SHP77 treated with DMSO at 0.1 percent for 48 hours (cell line): ENCODE measurements around the gene PRSS53.
"Not testable (repeated sequence)": the region's sequence is repeated elsewhere in the genome, so short reads cannot be mapped to it uniquely, and the experiment has no call there.

Experiments
- DNase-seq: peaks from one replicate; lab custom pipeline; 2025; lab: John Stamatoyannopoulos, UW

PRSS53 gene

DNA sequence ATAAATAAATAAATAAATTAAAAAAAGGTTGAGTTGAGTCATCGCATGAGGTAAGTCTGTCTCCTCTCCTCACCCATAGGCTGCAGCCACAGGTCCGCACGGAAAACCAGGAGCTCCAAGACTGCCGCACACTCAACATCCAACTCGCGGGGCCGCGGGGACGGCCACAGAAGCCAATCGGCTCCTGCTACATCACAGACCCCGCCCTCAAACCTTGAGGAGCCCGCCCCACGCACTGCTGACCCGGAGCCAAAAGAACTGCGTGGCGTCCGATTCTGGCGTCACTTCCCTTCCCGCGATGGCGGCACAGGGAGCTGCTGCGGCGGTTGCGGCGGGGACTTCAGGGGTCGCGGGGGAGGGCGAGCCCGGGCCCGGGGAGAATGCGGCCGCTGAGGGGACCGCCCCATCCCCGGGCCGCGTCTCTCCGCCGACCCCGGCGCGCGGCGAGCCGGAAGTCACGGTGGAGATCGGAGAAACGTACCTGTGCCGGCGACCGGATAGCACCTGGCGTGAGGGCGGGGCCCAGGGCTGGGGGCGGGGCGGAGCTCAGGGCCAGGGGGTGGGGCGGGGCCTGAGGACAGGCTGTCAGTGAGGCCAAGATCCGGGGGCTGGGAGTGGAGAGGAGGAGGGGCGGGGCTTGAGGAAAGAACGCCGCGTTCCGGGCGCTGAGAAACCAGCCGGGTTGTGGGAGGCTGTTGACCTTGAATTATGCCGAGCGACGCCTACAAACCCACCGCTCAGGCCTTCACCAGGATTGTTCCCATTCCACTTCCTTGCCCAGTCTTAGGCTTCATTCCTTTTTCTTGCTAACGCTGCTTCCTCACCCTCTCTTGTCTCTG lies 28.9 kb upstream of the PRSS53 start, which contains the start of gene KAT8:
Gene KAT8 (plus strand): TSS at position 281 of the 839 bp plus-strand sequence. CDS start 18 bp downstream, at position 299.
- peak; percentile 94 for DNase-seq

DNA sequence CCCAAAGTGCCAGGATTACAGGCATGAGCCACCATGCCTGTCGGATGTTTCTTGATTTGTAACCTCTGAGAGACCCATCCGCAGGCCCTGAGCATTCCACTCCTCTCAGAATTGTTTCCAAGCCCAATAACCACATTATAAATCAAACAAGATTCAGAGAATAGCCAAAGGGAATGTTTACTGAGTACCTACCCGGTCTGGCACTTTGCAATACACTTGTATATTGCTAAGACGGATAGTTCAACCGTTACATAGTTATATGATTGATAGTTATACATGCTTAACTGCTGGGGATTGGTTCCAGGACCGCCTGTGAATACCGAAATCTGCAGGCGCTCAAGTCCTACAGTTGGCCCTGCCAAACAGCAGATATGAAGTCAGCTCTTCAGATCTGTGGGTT lies 25.7 kb upstream of the PRSS53 start:
- no peak for DNase-seq

DNA sequence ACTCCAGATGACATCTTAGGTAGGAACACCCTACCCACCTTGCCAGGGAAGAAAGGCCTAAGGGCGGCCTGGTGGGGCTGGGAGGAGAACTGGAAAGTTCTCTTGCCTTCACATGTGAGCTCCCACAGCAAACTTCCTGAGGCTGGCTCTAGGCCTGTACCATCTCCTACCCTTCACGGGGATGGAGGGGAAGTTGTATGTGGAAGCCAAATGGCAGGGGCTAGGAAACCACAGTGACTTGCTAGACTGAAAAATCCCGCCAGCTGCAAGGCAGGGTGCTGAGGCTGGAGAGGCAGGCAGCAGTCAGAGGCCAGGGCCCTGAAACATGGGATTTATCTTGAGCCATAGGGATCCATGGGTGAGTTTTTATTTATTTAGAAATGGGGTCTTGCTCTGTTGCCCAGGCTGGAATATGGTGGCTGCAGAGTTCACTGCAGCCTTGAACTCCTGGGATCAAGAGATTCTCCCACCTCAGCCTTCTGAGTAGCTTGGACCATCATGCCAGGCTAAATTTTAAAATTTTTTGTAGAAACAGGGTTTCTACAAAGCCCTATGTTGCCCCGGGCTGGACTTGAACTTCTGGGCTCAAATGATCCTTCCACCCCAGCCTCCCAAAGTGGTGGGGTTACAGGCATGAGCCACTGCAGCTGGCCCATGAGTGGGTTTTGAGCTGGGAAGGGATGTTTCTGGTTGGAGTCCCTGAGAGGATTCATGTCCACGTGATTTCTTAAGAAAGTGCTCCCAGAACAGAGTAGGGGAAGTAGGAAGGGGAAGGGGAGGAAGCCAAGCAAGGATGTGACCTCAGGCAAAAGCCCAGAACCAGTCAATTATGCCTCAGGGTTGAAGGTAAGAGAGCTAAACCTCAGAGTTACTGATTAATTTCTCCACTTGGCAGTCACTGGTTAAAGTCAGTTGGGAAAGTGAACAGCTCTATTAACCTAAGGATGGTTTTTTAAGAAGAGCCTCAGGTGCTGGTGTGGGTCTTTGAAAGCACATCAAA lies 24.7 kb upstream of the PRSS53 start:
- no peak for DNase-seq

DNA sequence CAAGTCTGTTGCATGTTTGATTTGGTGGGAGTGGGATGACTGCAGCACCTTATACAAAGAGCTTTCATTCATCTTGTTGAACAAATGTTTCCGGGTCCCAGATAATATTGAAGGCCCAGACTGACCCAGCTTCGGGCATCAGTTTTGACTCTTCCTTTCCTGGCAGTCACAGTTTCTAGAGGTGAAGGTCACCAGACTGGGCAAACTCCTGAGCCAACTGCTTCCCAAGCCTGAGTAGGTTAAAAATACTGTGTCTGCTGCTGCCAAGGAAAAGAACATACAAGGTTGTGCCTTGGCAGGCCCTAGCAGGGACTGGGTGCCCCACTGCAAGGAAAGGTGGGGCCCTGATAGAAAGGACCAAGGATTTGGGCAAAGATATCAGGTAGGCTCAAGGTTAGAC lies 24.0 kb upstream of the PRSS53 start:
- DNase-seq, result no peak

DNA sequence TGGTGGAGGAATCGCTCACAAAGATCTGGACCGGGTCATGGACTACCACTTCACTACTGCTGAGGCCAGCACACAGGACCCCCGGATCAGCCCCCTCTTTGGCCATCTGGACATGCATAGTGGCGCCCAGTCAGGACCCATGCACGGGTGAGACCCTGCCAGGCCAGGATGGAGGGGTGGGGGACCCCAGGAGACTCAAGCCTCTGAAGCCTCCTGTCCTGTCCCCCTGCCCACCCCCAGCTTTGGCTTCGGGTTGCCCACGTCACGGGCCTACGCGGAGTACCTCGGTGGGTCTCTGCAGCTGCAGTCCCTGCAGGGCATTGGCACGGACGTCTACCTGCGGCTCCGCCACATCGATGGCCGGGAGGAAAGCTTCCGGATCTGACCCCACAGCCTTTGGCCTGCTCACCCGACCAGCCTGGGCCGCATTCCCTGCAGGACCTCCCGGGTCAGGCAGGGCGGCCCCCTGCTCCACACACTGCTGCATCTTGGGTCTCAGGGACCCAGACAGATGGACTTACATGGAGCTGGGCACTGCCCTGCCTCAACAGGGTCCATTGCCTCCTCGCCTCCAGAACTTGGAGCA lies 23.2 kb upstream of the PRSS53 start:
- no peak for DNase-seq

DNA sequence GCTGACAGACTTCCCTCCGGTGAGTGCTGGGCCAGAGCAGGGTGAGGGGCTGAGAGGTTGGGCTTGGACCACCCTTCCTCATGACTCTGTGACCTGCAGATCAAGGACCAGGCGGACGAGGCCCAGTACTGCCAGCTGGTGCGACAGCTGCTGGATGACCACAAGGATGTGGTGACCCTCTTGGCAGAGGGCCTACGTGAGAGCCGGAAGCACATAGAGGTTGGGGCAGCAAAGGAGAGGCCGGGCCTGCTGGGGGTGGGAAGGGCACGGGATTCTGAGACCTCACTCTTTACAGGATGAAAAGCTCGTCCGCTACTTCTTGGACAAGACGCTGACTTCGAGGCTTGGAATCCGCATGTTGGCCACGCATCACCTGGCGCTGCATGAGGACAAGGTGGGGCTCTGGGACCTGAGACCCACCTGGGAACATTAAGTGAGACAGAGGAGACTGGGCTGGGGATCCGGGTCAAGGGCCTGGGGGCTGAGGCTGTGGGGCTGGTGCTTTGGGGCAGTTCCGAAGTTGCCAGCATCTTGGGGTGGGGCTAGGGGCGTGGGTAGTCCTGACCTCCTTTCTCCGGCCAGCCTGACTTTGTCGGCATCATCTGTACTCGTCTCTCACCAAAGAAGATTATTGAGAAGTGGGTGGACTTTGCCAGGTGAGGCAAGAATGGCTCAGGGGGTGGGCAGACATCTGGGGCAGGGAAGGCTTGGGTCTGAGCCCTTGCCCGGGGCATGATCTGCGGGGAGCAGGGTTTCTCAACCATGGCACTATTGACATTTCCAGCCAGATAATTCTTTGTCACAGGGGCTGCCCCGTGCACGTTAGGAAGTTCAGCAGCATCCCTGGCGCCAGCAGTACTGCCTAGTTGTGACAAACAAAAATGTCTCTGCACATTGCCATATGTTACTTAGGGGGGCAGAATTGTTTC lies 21.6 kb upstream of the PRSS53 start:
- DNase-seq, result no peak

DNA sequence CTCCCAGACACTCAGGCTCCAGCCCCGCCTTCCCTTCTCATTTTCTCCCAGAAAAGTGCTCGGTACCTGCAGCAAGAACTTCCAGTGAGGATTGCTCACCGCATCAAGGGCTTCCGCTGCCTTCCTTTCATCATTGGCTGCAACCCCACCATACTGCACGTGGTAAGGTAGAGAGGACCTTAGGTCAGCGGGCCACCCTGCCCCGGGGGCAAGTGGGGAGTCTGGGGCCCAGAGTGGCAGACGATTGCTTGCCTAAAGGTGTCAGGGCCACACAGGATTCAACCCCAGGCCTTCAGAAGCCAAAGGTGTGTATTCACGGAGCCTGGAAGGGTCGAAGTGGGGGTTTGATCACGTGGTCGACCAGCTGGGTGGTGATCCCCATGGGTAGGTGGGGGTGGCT lies 20.9 kb upstream of the PRSS53 start:
- no peak for DNase-seq

DNA sequence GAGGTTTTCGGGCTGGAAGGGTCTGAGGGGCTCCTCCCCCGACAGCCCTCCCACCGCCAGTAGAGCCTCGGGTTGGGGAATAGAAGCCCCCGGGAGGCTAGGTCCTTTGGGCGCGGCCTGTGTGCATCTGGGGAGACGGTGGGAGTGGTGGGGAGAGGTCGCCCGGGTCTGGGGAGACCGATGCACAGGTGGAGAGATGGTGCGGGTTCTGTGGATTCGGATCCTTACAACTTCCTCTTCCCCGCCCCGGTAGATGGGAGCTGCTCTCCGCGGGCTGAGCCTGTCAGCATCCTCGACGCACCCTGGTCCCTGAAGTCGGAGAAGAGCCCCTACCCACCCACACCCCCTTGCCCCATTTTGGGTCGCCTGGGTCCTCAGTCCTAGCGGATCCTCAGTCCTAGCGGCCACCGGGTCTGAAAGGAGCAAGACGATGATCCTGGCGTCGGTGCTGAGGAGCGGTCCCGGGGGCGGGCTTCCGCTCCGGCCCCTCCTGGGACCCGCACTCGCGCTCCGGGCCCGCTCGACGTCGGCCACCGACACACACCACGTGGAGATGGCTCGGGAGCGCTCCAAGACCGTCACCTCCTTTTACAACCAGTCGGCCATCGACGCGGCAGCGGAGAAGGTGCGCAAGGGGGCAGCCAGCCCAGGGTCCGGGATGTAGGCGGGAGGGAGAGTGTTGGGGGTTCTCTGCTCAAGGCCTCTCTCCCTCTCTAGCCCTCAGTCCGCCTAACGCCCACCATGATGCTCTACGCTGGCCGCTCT lies 20.2 kb upstream of the PRSS53 start:
- no peak for DNase-seq

DNA sequence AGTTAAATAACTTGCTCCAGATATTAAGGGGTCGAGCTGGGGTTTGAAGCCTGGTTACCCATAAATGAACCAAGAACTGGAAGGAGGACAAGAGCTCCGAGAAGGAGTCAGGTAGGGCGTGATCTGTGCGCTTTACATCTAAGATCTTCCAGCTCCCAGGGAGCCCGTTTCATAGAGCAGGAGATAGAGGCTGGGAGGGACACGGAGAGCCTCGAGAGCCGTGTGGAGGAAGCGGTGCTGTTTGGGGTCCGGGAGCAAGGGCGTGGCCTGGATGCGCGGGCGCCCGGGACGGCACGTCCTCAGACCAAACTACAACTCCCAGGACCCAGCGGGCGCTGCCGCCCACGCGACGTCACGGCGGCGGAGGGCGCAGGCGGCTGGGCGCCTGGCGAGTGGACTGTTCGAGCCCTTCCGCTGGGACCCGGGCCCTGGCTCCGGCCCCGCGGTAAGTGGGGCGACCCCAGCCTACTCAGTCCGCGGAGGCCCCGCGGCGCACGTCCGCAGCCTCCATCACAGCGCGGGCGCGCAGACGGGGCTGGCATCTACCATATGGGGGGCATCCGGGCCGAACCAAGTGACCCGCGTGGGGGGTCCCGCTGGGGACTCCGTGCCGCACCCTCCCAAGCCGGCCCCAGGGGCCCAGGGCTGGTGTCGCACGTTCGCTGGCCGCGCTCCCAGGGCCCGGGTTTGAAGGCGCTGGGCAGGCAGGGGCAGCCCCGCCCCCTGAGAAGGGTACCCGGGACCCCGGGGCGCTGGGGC lies 19.5 kb upstream of the PRSS53 start, which contains the start of gene BCKDK:
Gene BCKDK (plus strand): TSS at position 352 of the 759 bp plus-strand sequence. CDS start 838 bp downstream, outside the sequence.
- DNase-seq, result peak; percentile 45

DNA sequence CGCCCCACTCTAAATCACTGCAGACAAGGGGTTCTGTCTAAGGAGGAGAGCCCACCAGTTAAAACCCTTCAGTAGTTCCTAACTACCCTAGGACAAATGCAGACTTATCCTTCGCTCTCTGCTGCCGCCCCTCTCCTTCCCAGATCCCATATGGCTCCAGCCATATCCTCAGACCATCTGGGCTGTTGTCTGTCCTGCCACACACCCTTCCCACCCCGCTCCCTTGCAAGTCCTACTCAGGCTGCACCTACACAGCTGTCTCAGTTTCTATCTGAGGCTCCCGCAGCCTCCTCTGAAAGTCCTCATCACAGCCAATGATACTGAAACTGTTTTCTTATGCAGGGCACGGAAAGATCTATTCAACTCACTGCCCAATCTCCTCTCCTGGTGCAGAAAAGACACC lies 18.7 kb upstream of the PRSS53 start:
- no peak for DNase-seq

DNA sequence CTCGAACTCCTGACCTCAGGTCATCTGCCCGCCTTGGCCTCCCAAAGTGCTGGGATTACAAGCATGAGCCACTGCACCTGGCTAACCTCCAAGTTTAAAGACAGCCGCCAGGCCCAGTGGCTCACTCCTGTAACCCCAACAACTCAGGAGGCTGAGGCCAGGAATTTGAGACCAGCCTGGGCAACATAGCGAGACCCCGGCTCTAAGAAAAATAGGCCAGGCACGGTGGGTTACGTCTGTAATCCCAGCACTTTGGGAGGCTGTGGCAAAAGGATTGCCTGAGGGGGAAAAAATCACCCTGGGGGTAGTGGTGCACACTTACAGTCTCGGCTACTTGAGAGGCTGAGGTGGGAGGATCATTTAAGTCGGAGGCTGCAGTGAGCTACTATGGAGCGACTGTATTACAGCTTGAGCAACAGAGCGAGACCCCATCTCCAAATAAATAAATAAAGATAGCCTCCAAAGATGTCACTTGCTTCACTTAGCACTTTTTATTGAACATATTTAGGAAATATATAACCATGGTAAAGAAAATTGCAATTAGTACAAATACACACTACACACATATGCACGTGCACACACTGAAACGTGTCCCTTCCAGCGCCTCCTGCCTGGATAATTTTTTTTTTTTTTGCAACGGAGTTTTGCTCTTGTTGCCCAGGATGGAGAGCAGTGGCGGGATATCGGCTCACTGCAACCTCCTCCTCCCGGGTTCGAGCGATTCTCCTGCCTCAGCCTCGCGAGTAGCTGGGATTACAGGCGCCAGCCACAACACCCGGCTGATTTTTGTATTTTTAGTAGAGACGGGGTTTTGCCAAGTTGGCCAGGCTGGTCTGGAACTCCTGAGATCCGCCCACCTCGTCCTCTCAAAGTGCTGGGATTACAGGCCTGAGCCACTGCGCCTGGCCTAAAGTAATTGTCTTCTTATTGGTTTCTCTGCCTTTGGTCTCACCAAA lies 18.0 kb upstream of the PRSS53 start:
- DNase-seq, result no peak

DNA sequence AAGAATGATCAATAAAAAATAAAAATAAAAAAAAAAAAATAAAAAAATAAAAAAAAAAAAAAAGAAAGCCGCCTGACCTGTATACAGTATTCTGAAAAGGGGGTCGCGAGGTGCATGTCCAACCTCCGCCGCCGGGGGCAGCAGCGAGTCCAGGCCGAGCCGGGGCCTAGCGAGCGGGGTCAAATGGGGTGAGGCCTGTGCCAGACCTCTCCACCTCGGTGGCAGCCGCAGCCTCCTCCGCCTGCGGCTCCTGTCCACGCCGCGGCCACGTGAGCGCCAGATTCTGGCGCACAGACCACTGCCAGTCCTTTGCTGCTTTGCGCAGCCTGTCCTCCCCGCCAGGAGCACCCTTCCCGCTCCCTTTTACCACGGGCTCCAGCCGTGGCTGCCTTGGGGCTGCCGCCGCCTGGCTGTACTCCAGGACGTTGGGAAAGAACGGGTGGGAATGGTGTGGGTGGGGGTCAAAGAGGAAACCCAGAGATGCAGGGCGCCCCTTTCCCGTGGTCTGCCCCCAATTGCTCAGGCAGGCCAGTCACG lies 17.0 kb upstream of the PRSS53 start:
- DNase-seq, result peak; percentile 62

DNA sequence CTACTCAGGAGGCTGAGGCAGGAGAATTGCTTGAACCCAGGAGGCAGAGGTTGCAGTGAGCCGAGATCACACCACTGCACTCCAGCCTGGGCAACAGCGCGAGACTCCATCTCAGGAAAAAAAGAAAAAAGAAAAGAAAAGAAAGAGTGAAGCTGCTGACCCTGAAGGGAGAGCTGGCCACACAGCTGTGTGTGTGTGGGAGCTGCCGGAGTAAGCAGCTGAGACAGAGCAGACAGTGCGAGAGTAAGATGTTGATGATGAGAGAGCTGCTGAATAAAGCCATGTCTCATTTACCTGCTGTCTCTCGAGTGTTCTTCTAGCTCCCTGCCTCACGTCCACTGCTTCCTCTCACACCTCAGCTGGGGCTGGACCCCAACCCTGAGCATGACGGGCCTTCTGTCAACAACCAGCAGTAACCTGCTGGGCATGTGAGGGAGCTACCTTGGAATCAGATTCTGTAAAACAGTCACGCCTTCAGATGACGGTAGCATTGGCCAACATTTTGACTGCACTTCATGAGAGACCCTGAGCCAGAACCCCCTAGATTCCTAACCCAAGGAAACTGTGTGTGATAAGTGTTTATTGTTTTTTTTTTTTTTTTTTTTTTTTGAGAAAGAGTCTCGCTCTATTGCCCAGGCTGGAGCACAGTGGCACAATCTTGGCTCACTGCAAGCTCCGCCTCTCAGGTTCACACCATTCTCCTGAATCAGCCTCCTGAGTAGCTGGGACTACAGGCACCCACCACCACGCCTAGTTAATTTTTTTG lies 12.3 kb upstream of the PRSS53 start:
- not testable (repeated sequence) for DNase-seq

DNA sequence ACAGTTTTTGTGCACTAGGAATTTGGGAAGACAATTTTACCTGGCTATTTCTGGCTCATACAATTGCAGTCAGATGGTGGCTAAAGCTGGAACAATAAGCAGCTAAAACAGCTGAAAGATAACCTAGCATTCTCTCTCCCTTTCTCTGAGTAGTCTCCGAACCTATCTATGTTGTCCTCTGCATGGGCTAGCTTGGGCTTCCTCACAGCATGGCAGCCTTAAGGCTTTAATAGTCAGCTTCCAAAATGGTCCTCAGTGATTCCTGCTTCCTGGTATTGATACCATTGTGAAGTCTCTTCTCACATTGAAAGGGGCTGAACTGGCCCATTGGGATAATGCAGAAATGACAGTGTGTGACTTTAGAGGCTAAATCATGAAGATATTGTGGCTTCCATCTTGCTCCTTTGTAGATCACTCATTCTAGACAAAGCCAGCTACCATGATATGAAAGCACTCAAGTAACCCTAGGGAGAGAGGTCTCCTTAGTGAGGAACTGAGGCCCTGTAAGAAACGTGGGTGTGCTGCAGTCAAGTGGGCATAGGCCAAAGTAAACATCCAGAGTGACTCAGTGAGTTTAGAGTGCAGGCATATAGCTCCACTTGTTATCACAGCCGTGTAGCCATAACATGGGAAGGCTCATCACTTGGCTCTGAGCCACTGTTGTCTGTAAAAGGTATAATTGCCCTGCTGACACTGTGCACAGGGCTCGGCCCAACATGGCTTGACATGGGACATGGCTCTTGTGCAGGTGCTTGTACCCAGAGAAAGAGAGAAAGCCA lies 11.3 kb upstream of the PRSS53 start:
- DNase-seq, result no peak

DNA sequence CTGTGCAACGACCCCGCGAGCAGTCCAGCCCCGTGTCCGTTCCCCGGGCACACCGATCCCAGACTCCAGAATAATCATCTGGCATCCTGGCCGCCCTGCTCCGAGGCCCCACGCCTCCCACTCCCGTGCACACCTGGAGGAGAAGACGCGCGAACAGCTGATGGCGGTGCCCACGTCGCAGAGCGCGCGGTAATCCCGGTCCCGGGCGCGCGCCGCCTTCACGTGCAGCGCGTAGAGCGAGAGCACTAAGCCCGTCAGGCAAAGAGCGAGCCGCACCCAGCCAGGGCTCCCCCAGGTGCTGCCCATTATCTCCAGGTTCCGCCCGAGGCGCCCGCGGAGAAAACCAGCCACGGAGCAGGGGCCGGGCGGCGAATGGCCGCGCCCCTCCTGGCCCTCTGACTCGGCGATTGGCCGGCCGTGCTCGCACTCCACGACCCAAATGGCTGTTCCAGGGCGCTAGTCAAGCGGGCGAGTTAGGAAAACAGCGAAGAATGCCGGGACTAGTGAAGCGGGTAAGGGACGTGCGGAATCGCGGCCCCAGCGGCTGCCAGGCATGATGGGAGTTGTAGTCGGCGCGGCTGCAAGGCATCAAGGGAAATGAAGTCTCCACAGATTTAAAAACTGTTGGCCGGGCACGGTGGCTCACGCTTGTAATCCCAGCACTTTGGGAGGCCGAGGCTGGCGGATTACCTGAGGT lies 5.8 kb upstream of the PRSS53 start, which contains the start of gene VKORC1:
Gene VKORC1 (minus strand): TSS at position 374 of the 697 bp plus-strand sequence. CDS start 68 bp downstream, at position 306.
- peak; percentile 97 for DNase-seq

DNA sequence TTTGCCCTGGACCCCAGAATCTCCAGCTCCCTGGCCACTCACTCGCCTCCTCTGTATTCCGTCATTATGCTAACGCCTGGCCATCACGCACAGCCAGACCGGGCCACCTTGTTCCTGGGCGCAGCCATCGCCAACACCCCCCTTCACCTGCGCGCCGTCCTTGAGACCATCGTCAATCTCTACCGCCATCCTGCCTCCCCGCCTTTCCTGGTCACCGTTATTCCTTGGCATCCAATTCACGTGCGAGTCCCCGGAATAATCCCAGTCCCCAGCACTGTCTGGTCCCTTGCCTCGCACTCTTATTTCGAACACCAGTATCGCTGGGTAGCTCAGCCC lies 5.3 kb upstream of the PRSS53 start:
- no peak for DNase-seq
